LNCaP clone FGC (cell line): Measurements from ENCODE around the gene FREY1.
"Not testable (repeated sequence)": the region's sequence is repeated elsewhere in the genome, so short reads cannot be mapped to it uniquely, and the experiment has no call there.

ENCODE experiments used
- DNase-seq: peaks from one replicate; pipeline ENCODE4 v3.0.0-alpha.2; 2011; ENCODE audit warnings: low read depth
- H3K4me3 ChIP-seq: 2 replicates; pipeline ENCODE4 v1.5.1; 2011; ENCODE audit warnings: mild to moderate bottlenecking, low read depth, low read length, control low read depth
- TF ChIP-seq, protein P1 (sequence below): IDR thresholded peaks from 2 replicates; pipeline ENCODE4 v1.5.1; 2012; ENCODE audit warnings: mild to moderate bottlenecking; ENCODE audit not compliant: control insufficient read depth, insufficient read depth; ENCODE audit errors: extremely low read depth

FREY1 gene

DNA sequence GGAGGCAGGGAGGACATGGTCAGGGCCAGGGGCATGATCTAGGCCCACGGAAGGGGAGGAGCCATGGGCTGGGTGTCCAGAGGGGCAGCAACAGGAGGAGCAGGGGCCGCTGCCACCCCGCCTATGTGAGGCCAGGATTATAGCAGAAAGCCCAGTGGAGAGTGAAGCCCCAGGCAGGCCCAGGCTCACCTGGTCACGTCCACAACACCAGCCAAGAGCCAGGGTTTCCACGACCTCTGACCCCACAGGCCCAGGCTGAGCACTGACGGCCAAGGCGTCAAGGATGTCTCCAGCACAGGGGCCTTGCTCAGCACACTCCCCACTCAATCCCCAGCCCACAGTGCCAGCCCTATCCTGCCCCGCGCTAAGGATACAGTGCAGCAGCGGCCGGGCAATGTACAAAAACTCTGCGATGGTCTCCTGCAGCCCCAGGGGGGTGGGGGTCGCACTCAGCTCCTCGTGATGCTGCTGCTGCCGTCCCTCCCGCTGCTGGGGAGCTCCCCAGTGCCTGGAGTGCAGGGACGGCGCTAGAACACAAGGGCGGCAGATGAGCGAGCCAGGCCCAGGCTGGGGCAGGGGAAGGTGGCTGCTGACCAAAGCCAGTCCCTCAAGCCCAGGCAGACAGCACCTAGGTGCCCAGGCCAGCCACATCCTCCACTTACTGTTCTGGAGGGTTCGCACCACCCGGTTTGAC, 7.0 kb upstream of the FREY1 start:
- H3K4me3 ChIP-seq: no peak overlapping the region
- TF ChIP-seq, protein P1, sequence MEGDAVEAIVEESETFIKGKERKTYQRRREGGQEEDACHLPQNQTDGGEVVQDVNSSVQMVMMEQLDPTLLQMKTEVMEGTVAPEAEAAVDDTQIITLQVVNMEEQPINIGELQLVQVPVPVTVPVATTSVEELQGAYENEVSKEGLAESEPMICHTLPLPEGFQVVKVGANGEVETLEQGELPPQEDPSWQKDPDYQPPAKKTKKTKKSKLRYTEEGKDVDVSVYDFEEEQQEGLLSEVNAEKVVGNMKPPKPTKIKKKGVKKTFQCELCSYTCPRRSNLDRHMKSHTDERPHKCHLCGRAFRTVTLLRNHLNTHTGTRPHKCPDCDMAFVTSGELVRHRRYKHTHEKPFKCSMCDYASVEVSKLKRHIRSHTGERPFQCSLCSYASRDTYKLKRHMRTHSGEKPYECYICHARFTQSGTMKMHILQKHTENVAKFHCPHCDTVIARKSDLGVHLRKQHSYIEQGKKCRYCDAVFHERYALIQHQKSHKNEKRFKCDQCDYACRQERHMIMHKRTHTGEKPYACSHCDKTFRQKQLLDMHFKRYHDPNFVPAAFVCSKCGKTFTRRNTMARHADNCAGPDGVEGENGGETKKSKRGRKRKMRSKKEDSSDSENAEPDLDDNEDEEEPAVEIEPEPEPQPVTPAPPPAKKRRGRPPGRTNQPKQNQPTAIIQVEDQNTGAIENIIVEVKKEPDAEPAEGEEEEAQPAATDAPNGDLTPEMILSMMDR: no peak
- no peak for DNase-seq

DNA sequence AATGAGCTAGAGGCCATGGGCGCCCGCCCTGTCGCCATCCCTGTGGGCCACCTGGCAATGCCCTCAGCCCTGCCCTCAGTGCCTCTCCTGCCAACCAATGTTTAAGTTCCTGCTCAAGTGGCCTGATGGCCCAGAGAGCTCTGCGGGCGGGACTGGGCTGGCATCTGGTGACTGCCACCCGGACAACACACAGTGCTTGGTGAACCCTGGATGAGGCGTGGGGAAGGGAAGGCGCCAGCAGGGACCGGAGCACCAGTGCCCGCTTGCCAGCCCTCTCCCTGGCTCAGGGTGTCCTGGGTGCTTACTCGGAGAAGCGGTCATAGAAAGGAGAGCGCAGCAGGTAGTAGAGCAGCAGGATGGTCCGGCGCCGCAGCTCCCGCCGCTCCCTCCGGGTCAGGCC, 6.4 kb upstream of the FREY1 start:
- H3K4me3 ChIP-seq: no peak overlapping the region
- TF ChIP-seq, protein P1: no peak

DNA sequence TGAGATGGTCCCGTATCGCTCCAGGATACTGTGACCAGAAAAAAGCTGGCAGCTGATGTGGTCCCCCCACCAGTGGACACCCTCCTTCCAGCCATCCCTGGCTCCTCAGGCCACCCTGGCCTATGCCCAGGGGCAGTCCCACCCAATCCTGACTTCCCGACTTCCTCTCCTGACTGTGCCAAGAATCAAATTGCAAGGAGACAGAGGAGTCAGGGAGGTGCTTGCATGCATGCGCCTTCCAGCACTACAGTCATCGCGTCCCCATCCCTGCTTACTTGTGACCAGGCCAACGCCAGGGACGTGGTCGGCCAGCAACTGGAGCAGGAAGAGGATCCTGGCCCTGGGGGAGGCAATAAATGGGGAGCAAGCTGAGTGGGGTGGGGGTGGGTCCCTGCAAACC, 3.6 kb upstream of the FREY1 start:
- no peak overlapping the region for H3K4me3 ChIP-seq
- no peak for DNase-seq

More for the DNA sequence above, 6.4 kb upstream of the FREY1 start:
- DNase-seq: no peak

DNA sequence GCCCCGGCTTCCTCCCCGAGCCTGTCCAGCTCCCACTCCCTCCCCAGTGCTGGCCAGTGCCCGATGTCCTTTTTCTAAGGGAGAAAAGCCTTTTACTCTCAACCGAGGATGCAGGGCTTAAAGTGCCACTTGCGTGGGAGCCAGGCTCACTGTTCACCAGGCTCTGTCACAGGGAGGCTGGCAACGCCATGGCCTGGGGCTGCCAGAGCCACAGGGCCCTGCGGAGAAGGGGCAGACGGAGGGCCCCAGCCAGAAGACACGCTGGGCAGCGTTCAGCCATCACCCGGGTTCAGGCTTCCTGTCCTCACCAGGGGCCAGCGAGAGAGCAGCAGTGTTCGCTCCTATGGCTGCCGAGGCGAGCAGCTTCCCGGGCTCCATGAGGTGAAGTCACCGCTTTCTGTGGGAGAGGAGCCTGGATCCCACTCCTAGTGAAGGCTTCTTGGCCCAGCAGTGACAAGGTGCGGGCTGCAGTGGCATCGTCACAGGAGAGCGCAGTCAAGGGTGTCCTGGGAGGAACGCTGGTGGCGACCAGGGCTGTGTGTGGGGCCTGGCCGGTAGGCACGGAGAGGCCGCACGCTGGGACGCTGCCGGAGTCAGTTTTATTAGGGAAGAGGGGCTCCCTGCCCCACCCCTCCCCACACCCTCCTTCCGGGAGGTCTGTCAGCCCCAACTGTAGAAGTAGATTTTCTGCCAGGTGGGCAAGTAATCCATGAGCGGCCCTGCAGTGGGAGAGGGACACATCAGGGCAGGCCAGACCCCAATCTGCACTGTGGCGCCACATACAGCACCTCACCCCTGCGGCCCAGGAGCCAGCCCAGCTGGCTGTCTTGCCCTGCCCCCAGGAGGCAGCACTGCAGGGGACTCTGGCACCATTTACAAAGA, 2.8 kb upstream of the FREY1 start:
- TF ChIP-seq, protein P1: no peak
- no peak overlapping the region for H3K4me3 ChIP-seq
- DNase-seq: no peak

More for the DNA sequence above, 3.6 kb upstream of the FREY1 start:
- TF ChIP-seq, protein P1: no peak

DNA sequence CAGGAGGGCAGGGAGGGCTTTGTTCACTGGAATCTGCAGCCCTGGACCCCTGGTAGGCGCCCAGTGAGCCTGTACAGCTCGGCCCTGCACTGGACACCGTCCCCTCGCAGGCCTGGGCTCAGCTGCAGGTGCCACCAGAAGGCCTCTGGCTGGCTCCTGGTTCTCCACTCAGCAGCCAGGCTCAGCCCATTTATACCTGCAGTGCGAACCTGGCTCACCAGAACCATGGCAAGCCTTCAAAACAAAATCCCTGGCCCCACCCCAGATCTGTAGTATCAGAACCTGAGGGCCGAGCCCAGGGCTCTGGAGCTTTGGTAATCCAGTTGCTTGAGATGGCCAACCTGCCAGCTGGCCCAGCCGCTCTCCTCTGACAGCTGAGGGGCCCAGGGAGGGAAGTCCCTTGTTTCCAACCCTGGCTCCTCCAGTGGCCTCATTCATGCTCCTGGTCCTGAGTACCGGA, 870 bp upstream of the FREY1 start:
- H3K4me3 ChIP-seq: no peak overlapping the region
- no peak for DNase-seq
- TF ChIP-seq, protein P1: no peak

DNA sequence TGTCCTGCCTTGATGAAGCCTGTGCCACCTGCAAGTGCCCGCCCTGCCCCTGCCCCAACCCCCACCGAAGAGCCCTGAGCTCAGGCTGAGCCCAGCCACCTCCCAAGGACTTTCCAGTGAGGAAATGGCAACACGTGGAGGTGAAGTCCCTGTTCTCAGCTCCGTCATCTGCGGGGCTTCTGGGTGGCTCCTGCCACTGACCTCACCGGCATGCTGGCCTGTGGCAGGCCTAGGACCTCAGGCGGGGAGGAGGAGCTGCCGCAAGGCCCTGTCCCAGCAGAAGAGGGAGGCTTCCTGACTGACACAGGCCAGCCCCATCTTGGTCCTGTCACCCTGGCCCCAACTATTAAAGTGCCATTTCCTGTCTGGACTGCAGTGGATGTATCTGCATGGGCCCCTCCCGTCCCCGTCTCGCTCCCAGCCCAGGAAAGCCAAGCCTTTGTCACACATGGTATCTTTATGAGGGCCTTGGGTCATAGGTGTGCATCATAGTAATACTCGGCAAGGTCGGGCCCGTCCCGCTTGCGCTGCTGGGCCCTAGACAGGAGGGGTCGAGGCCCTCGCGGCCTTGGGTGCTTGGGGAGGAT, 882 bp downstream of the FREY1 start:
- H3K4me3 ChIP-seq: no peak overlapping the region
- TF ChIP-seq, protein P1: no peak
- no peak for DNase-seq

DNA sequence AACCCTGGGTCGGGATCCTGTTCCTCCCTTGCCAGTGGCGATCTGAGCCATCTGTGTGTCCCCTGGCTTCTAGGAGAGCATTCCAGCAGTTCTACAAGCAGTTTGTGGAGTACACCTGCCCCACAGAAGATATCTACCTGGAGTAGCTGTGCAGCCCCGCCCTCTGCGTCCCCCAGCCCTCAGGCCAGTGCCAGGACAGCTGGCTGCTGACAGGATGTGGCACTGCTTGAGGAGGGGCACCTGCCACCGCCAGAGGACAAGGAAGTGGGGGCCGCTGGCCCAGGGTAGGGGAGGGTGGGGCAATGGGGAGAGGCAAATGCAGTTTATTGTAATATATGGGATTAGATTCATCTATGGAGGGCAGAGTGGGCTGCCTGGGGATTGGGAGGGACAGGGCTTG, 1.5 kb downstream of the FREY1 start:
- not testable (repeated sequence) for H3K4me3 ChIP-seq, DNase-seq
